Measurements from ENCODE around the gene GET3. TPM values are rescaled to one million over a fixed set of nuclear protein-coding genes. Genes with fewer than 3 reads are reported as not detected.

GET3 gene
- 122 and 149 TPM in 2 replicates for total RNA-seq

DNA sequence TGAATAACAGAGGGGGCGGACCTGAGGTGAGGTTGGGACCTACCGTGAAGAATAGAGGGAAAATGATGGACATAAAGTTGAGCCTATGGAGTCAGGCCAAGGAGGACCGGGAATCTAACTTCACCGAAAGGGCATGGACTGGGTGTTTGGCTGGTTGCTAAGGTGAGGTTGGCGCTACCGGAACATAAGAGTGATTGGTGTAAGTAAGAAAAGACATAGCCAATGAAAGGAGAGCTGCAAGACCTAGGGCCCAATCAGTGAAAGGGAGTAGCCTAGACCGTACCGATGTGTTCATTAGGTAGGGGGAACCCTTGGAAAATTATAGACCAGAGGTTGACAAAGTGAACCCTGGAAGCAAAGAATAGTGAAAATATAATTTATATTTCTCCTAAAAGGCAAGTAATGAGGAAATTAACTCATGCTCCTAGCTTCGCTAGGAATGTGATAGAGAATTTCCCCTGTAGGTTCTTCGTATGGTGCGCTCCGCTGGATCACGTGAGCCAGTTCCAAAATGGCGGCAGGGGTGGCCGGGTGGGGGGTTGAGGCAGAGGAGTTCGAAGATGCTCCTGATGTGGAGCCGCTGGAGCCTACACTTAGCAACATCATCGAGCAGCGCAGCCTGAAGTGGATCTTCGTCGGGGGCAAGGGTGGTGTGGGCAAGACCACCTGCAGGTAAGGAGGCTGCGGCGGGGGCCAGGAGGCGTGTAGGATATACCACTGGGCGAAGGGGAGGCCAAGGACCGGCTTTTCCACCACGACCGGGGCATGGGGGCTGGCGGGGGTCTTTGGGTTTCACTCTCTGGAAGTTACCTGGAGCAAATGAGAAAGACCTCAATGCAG is at the start of gene GET3:
Gene GET3, plus strand, starts transcription at position 503 of the 840 bp plus-strand sequence. Its CDS starts 9 bp downstream, at position 512.

DNA sequence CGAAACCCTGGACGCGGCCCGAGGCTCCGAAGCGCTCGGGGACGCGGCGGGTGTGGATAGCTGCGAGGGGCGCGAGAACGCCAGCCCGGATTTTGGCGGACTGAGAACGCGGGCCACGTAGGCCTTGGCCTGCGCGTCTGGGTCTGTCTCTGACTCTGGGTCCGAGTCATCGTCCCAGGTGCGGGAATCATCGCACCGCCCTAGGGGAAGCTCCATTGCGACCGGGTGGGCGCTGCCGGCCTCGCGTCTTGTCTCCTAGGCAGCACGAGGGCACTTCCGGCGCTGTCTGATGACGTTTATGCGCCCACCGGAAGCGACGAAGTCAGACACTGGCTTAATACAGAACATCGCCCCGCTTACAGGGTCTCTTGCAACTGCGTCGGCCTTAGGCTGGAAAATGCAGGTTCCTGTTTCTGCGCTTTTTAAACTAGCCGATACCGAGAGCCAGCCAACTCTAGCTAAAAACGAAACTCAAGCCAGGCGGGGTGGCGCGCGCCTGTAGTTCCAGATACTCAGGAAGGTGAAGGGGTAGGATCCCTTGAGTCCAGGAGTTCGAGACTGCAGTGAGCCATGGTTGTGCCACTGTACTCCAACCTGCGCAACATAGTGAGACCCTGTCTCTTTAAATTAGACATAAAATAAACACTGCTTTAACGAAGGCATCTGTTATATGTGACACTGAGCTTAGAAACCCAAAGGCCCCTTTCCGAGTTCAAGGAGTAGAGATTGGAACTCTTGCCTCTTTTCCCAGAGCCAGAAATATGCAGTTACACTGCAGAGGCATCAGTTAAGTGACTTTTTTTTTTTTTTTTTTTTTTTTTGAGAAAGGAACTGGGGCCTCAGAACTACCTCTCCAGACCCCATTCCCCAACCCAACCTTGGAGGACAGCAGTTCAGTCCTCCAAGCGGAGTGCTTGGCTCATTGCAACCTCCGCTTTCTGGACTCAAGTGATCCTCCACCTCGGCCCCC is 40.6 kb upstream of the GET3 start, which contains the start of gene FBXW9:
Gene FBXW9, minus strand, starts transcription at position 266 of the 970 bp plus-strand sequence. Its CDS starts 50 bp downstream, at position 216.

GRCh38 chr19:12723641-12724426 is 13.5 kb upstream of the GET3 start, which contains the start of gene TNPO2:
TNPO2 (minus strand) TSS chr19:12723932; CDS start chr19:12720977, 2,955 bp downstream.

GRCh38 chr19:12751635-12752034 is 14.3 kb downstream of the GET3 start, which contains the start of gene BEST2:
BEST2 (plus strand) TSS chr19:12751791; CDS start chr19:12752593, 802 bp downstream.

GRCh38 chr19:12774588-12775555 is 37.6 kb downstream of the GET3 start, which contains the start of gene HOOK2:
HOOK2 (minus strand) TSS chr19:12775552; CDS start chr19:12775449, 103 bp downstream.

GRCh38 chr19:12791345-12792050 is 54.2 kb downstream of the GET3 start, which contains the start of gene JUNB:
JUNB (plus strand) TSS chr19:12791486; CDS start chr19:12791772, 286 bp downstream.

Other genes starting within 250 kb of the GET3 start
- gene ZNF564, start 186.0 kb upstream of the GET3 start, total RNA-seq: 3.7 and 4.0 TPM in 2 replicates
- gene ZNF490, start 126.7 kb upstream of the GET3 start, total RNA-seq: 5.6 and 5.7 TPM in 2 replicates
- gene ZNF791, start 126.6 kb upstream of the GET3 start, total RNA-seq: 5.5 and 5.8 TPM in 2 replicates
- 38.1 and 48.3 TPM in 2 replicates for gene MAN2B1, start 70.8 kb upstream of the GET3 start, total RNA-seq
- gene WDR83, start 70.7 kb upstream of the GET3 start, total RNA-seq: 11.9 and 12.5 TPM in 2 replicates
- 86.8 and 95.9 TPM in 2 replicates for gene DHPS, start 55.6 kb upstream of the GET3 start, total RNA-seq
- gene GNG14, start 49.5 kb upstream of the GET3 start, total RNA-seq: not detected in 2 replicates
- 15.1 and 16.1 TPM in 2 replicates for gene FBXW9, start 40.9 kb upstream of the GET3 start, total RNA-seq
- 19.3 and 22.4 TPM in 2 replicates for gene TNPO2, start 13.6 kb upstream of the GET3 start, total RNA-seq
- gene TRIR, start 2.8 kb upstream of the GET3 start, total RNA-seq: 361 and 399 TPM in 2 replicates
- not detected in 2 replicates for gene BEST2, start 14.3 kb downstream of the GET3 start, total RNA-seq
- 7.0 and 10.9 TPM in 2 replicates for gene HOOK2, start 38.1 kb downstream of the GET3 start, total RNA-seq
- 96.3 and 105 TPM in 2 replicates for gene JUNB, start 54.0 kb downstream of the GET3 start, total RNA-seq
- 409 and 461 TPM in 2 replicates for gene PRDX2, start 64.3 kb downstream of the GET3 start, total RNA-seq
- not detected in 2 replicates for gene THSD8, start 64.6 kb downstream of the GET3 start, total RNA-seq
- 57.0 and 62.4 TPM in 2 replicates for gene RNASEH2A, start 69.1 kb downstream of the GET3 start, total RNA-seq
- not detected in 2 replicates for gene RTBDN, start 97.1 kb downstream of the GET3 start, total RNA-seq
- gene MAST1, start 101.0 kb downstream of the GET3 start, total RNA-seq: 0.17 and 0.89 TPM in 2 replicates
- 21.3 and 28.6 TPM in 2 replicates for gene DNASE2, start 144.0 kb downstream of the GET3 start, total RNA-seq
- gene KLF1, start 149.7 kb downstream of the GET3 start, total RNA-seq: 0.17 TPM in 1 of 2 replicates, not detected in the other
- 49.1 and 51.1 TPM in 2 replicates for gene GCDH, start 153.7 kb downstream of the GET3 start, total RNA-seq
- 0.74 and 0.84 TPM in 2 replicates for gene SYCE2, start 181.8 kb downstream of the GET3 start, total RNA-seq
- gene FARSA, start 196.2 kb downstream of the GET3 start, total RNA-seq: 72.5 and 72.7 TPM in 2 replicates
- gene CALR, start 201.1 kb downstream of the GET3 start, total RNA-seq: 1,083 and 1,086 TPM in 2 replicates
- 138 and 145 TPM in 2 replicates for gene RAD23A, start 208.4 kb downstream of the GET3 start, total RNA-seq
- 63.0 and 81.9 TPM in 2 replicates for gene GADD45GIP1, start 219.7 kb downstream of the GET3 start, total RNA-seq
- not detected in 2 replicates for gene DAND5, start 232.1 kb downstream of the GET3 start, total RNA-seq